Superior temporal gyrus (tissue), 1 donor: ENCODE results near the gene NTN4.
A peak's percentile ranks its signal among the peaks of the same experiment; 100 is the strongest.
"Not testable (repeated sequence)": the region's sequence is repeated elsewhere in the genome, so short reads cannot be mapped to it uniquely, and the experiment has no call there.

ENCODE experiments used
- DNase-seq: peaks from one replicate; pipeline ENCODE4 v3.0.0-alpha.2; 2016; ENCODE audit errors: extremely low spot score

The NTN4 gene

GRCh38 chr12:95710386-95710785 is 80.2 kb downstream of the NTN4 start:
- no peak for DNase-seq

DNA sequence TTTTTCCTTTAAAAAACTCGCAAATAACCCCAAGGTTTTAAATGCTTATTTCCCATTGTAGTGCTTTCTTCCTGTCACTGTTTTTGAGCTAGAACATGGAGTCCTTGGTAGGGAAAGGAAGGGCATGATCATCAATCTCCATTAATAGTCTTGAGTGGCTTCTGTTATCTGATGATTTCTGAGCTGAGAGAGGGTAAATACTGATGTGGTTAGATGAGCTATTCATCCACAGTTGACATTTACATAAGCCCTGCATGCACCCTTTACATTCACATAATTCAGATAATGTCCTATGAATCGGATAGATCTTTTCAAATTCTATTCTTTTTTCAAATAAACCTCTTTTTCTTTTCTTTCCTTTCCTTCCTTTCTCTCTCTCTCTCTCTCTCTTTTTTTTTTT is 81.4 kb downstream of the NTN4 start:
- no peak for DNase-seq

GRCh38 chr12:95705143-95705542 is 85.4 kb downstream of the NTN4 start:
- DNase-seq: peak; percentile 6

DNA sequence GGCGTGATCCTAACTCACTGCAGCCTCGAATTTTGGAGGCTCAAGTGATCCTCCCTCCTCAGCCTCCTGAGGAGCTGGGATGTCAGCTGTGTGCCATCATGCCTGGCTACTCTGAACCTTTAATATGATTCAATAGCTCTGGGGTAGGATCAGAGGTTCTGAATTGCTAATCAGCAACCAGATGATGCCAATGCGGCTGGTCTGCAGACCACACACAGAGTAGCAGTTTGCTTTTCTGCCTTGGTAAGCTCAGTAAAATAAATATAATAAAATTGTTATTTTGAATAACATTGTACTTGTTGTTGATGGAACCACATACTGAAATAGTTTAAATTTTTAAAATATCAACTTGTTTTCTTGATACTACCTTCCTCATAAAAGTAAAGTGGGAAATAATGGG is 86.6 kb downstream of the NTN4 start:
- no peak for DNase-seq

DNA sequence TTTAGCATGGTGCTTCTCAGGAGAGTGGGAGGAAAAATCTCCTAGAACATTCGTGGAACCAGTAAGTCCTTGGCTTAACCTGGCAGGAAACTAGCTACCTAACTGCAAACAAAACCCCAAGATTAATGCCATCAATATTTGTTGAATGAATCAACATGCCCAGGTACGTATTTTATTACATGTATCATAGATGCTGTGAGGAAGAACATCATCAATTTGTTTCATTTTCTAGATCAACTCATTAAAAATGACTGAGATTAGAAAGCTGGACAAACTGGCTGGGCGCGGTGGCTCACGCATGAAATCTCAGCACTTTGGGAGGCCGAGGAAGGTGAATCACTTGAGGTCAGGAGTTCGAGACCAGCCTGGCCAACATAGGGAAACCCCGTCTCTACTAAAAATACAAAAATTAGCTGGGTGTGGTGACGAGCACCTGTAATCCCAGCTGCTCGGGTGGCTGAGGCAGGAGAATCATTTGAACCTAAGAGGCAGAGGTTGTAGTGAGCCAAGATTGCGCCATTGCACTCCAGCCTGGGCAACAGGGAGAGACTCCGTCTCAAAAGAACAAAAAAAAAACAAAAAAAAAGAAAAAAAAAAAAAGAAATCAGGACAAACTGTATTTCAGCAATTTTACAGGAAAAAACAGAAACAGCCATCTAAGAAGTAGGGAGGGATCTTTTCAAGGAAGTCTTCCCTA is 88.7 kb downstream of the NTN4 start:
- no peak for DNase-seq

DNA sequence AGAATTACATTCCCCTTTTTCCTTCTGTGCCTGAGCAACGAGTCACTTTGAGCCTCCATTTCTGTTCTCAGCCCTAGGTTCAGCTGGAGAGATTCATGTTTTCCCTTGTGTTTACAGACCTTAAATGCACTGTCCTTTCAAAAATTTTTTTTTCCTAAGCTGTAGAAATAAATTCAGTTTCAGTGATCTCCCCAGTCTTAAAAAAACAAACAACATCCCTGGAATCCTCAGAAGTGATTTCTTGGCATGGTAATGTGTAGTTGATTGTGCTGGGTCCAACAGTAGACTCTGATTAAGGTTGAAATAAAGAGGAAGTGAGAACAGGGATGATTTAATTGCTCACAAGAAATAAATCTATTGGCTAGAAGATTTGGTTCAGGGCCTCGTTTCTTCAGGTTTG is 89.3 kb downstream of the NTN4 start:
- DNase-seq: no peak

DNA sequence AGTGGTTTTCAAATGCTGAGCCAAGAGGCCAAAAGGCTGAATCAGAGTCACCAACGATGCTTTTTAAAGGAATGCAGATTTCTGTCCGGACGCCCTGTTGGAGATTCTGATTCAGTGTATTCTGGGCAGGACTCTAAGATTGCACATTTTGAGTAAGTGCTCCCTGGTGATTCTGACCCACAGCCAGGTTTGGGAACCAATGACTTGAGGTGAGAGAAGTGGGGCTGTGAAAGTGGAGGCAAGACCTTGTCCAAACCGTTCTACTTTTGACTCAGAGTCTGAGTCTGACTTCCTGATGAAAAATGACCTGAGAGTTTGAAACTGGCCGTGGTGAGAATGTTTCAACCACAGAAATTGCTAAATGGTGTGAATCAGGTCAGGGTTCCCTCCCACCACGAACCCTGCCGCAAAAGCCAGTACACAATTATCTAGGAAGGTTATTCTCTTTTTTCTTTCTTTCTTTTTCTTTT is 90.2 kb downstream of the NTN4 start:
- DNase-seq: no peak

- no peak for DNase-seq
Observed at GRCh38 chr12:95699579-95699978, 91.0 kb downstream of the NTN4 start.

DNA sequence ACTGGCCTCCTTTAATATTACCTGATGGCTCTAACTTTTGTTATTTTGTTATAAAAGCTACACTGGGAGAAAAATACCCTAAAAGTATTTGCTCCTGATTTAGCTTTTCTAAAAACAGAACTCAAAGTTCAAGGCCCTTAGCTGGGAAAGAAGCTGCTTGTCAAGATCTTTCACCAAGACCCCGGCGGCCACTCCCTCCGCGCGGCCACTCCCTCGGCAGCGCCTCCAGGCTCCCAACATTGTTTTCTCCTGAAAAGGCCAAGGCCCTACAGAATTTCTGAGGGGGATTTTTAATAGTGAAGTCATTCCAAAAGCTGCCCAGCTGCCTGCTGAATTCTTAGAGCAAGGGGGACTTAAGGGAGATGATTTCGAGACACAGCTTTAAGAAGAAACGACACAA is 96.4 kb downstream of the NTN4 start:
- no peak for DNase-seq

GRCh38 chr12:95693689-95694088 is 96.9 kb downstream of the NTN4 start:
- no peak for DNase-seq

GRCh38 chr12:95690861-95691635 is 99.5 kb downstream of the NTN4 start:
- DNase-seq: no peak

DNA sequence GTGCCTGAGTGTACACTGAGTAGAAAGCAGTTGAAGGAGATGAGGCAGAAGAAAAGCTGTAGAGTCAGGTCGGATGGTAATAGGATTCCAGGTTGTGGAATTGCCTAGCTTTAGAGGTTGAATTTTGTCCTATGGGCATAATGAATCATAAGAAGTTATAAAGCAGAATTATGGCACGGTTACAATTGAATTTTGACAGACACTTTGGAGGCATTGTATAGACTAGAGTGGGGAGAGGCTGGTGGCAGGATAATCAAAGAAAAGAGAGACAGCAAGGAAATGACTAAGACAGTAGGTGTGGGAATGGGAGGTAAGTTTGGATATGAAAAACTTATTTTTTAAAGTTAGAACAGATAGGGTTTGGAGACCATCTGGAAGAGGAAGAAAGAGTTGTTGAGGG is 102.6 kb downstream of the NTN4 start:
- no peak for DNase-seq

DNA sequence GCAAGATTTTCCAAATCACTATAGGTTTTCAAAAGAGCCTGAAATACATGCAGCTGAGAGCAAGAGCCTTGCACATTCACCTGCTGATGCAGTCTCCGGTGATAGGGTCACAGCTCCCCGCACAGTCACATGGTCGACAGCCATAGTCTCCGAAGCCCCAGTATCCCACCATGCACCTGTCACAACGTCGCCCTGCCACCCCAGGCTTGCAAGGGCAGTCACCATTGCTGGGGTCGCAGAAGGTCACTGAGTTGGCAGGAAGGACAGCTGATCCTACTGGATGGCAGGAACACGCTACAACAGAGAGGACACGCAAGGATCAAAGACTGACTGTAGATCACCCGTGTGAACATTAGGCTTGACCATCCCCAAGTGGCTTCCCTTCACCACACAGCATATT is 107.1 kb downstream of the NTN4 start:
- DNase-seq: no peak

DNA sequence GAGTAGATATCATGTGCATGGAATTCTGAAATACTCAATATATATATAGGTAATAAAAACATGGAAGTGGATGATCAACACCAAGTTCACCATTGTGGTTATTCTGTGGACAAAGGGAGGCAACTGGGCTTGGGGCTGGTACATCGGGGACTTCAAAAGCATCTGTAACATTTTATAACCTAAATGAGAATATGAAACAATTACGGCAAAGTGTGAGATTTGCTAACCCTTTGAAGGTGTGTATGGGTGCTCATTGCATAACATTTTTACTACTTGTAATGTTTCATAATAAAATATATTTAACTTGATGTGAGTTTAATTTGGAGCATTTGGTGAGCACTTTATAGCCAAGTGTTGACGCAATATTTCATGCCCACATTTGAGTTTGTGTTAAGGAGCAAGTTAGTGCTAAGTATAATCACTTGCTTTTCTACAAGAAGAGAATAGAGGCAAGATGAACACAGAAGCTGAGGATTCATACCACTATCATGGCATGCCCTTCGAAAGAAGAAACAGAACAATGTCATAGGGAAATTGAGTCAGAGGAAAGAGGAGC is 109.3 kb downstream of the NTN4 start:
- peak; percentile 36 for DNase-seq

DNA sequence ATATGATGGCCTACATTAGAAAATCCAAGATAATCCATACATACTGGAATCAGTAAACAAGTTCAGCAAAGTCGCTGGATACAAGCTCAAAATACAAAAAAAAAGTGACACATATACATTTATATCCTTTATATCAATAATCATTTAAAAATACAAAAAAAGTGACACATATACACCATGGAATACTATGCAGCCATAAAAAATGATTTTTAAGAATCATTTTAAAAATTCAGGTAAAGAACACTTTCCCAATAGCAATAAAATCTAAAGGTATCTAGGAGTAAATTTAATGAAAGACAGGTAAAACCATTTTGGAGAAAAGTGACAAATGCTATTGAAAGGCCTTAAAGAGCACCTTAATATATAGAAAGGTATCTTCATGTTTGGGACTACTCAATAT is 111.9 kb downstream of the NTN4 start:
- no peak for DNase-seq

GRCh38 chr12:95677782-95678181 is 112.8 kb downstream of the NTN4 start:
- DNase-seq: not testable (repeated sequence)

DNA sequence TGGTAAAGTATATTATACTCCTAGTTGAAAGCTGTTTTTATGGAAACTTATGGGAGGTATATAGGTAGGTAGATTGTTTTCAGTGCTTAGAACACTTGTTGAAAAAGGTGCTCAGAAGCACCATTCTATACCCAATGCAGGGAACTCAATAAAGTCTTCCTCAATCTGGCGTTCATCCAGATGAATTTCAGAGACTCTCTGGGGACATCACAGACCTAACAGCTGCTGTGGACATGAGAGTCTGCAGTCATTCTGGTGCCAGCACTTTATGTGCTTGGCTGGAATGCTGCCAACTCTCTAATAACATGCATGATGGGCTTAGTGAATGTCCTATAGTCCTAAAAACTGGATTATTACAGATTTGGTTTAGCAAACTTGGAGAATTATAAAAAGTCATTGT is 115.9 kb downstream of the NTN4 start:
- DNase-seq: no peak

- DNase-seq: no peak
Observed at GRCh38 chr12:95674163-95674562, 116.4 kb downstream of the NTN4 start.

- no peak for DNase-seq
Observed at GRCh38 chr12:95673576-95673975, 117.0 kb downstream of the NTN4 start.

DNA sequence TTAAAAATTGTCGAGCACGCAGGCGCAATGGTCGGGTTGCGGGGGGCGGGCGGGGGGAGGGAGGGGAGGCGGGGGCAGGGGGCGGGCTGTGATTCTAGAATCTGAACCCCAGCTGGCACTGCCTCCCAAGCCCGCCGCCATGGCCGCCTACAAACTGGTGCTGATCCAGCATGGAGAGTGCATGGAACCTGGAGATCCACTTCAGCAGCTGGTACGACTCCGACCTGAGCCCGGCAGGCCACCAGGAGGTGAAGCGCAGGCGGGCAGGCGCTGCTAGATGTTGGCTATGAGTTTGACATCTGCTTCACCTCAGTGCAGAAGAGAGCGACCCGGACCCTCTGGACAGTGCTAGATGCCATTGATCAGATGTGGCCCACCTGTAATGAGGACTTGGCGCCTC is 118.4 kb downstream of the NTN4 start:
- no peak for DNase-seq

GRCh38 chr12:95671265-95671664 is 119.3 kb downstream of the NTN4 start:
- no peak for DNase-seq

- no peak for DNase-seq
Observed at GRCh38 chr12:95663525-95663924, 127.0 kb downstream of the NTN4 start.

GRCh38 chr12:95661360-95661759 is 129.2 kb downstream of the NTN4 start:
- no peak for DNase-seq
